ENCODE measurements around the gene CHN2. TPM values are rescaled to one million over a fixed set of nuclear protein-coding genes. Genes with fewer than 3 reads are reported as not detected.

The CHN2 gene
- polyA plus RNA-seq, 1 of the 3 experiments (the other 2 are of a cell fraction), result 0.02 TPM

DNA sequence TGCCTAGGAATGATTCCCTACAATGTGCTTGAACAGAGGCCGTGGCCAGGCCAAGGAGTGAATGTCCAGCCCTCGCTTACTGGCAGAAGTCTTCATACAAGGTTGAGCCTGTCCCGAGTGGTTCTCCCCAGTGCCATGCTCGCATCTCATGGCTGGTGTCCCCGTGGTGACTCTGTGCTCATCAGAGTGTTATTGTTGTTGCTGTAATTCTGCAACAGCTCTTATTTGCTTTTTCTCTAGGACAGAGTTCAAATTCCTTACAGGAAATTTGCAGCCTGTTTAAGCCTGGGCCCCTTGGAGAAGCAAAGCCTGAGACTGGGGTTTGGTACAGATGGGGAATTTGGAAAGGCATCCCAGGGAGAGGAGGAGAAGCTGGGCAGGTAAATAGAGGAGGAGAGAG is 211.3 kb downstream of the CHN2 start:
- Histone ChIP-seq H4K20me1 (ENCODE audit: insufficient read depth) (no peaks in the 10 kb centered on the region), H3K27me3 (ENCODE audit: insufficient read depth) (peaks cover 11% of the 10 kb centered on the region; the same call in 1 of the 2 replicates), H3K79me2 (ENCODE audit: insufficient read depth) (no peaks in the 10 kb centered on the region), H3K9ac (no peak overlapping the region), H3F3A (replicated peaks; ENCODE audit: insufficient read depth) (no peaks in the 10 kb centered on the region), H3K9me3 (no peaks in the 10 kb centered on the region), H3K4me3 (ENCODE audit: low read depth in 2 of 2, low read length in 1 of 2) (no peak overlapping the region), H2AFZ (ENCODE audit: low read depth) (no peak overlapping the region), H3K9me2 (no peaks in the 10 kb centered on the region), H3K4me2 (no peak overlapping the region), H3K4me1 (ENCODE audit: control insufficient read depth in 1 of 2, insufficient read depth in 2 of 2, low read depth in 1 of 2, low read length in 1 of 2) (no peaks in the 10 kb centered on the region; a peak in 1 of 4 replicates), H3K36me3 (replicated peaks in 1 of 2; ENCODE audit: control insufficient read depth in 1 of 2, insufficient read depth in 2 of 2, low read length in 1 of 2) (no peaks in the 10 kb centered on the region), H3K27ac (ENCODE audit: low read depth in 2 of 2, low read length in 1 of 2) (no peak overlapping the region)
- 51% methylated on average over 5 of the region's 5 CpGs for WGBS (ENCODE audit: low lambda C conversion rate)
- CTCF ChIA-PET, result interaction anchor here (0.6 to 9.6 kb wide), 11 partner anchors 8 to 482 kb away, joined by 3 to 372 read pairs (median 4); partner anchors contain the start of gene TRIL
- no peak for DNase-seq
- TF ChIP-seq FOXM1 (IDR thresholded peaks at IDR 0.05; ENCODE audit: low read depth) (no peak), REST (IDR thresholded peaks at IDR 0.05; ENCODE audit: low read depth, low read length) (no peak), POLR2AphosphoS5 (IDR thresholded peaks at IDR 0.05; ENCODE audit: low read depth, low read length) (no peak), NFIC (IDR thresholded peaks at IDR 0.05; ENCODE audit: borderline replicate concordance) (no peak), USF1 (IDR thresholded peaks at IDR 0.05; ENCODE audit: borderline replicate concordance, low read depth) (no peak)
- TF ChIP-seq, protein P1, sequence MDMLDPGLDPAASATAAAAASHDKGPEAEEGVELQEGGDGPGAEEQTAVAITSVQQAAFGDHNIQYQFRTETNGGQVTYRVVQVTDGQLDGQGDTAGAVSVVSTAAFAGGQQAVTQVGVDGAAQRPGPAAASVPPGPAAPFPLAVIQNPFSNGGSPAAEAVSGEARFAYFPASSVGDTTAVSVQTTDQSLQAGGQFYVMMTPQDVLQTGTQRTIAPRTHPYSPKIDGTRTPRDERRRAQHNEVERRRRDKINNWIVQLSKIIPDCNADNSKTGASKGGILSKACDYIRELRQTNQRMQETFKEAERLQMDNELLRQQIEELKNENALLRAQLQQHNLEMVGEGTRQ (IDR thresholded peaks at IDR 0.05; ENCODE audit: borderline replicate concordance, low read depth, low read length), result no peak
- POLR2A ChIA-PET, result no interaction called here

DNA sequence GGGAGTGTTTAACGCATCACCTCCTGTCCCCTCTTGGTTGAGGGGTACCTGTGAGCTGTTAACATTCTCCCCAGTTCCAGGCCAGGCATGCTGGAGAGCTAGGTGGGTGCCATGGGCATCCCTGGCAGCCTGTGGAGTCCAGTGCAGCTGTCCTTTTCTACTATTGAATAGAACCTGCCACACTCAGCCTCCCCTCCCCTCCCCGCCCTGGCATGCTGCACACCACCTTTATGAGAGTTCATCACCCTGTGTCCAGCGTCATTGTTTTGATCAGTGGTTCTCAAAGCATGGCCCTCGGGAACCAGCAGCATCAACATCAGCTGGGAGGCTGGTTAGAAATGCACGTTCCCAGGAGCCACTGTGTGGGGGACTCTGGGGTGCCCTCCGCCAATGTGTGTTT is 211.8 kb downstream of the CHN2 start:
- no peak for DNase-seq
- no peaks in the 10 kb centered on the region for H3F3A ChIP-seq (replicated peaks; ENCODE audit: insufficient read depth)
- peaks cover 9% of the 10 kb centered on the region; the same call in 1 of the 2 replicates for H3K27me3 ChIP-seq (ENCODE audit: insufficient read depth)
- TF ChIP-seq, protein P2, sequence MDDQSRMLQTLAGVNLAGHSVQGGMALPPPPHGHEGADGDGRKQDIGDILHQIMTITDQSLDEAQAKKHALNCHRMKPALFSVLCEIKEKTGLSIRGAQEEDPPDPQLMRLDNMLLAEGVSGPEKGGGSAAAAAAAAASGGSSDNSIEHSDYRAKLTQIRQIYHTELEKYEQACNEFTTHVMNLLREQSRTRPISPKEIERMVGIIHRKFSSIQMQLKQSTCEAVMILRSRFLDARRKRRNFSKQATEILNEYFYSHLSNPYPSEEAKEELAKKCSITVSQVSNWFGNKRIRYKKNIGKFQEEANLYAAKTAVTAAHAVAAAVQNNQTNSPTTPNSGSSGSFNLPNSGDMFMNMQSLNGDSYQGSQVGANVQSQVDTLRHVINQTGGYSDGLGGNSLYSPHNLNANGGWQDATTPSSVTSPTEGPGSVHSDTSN (IDR thresholded peaks at IDR 0.05), result no peak
- TF ChIP-seq NRF1 (IDR thresholded peaks at IDR 0.05; ENCODE audit: low read depth, low read length) (no peak), EP300 (IDR thresholded peaks at IDR 0.05; ENCODE audit: borderline replicate concordance in 1 of 2, low read depth in 1 of 2, low read length in 1 of 2) (no peak), JUND (IDR thresholded peaks at IDR 0.05) (no peak)
- no peaks in the 10 kb centered on the region for H3K79me2 ChIP-seq (ENCODE audit: insufficient read depth)
- ChIA-PET CTCF (interaction anchor here (0.6 to 9.6 kb wide), 10 partner anchors 9 to 483 kb away, joined by 3 to 372 read pairs (median 17); partner anchors contain the start of gene TRIL), POLR2A (no interaction called here)
- 64% methylated on average over 5 of the region's 6 CpGs for WGBS (ENCODE audit: low lambda C conversion rate)
- H3K27ac ChIP-seq (ENCODE audit: low read depth in 2 of 2, low read length in 1 of 2), result no peak overlapping the region
- H3K9ac ChIP-seq, result no peak overlapping the region
- no peaks in the 10 kb centered on the region for H3K36me3 ChIP-seq (replicated peaks in 1 of 2; ENCODE audit: control insufficient read depth in 1 of 2, insufficient read depth in 2 of 2, low read length in 1 of 2)
- H3K9me2 ChIP-seq, result no peaks in the 10 kb centered on the region
- no peaks in the 10 kb centered on the region for H3K9me3 ChIP-seq
- no peak overlapping the region for H3K4me2 ChIP-seq
- H3K4me1 ChIP-seq (ENCODE audit: control insufficient read depth in 1 of 2, insufficient read depth in 2 of 2, low read depth in 1 of 2, low read length in 1 of 2), result no peaks in the 10 kb centered on the region; a peak in 1 of 4 replicates
- no peaks in the 10 kb centered on the region for H4K20me1 ChIP-seq (ENCODE audit: insufficient read depth)
- no peak overlapping the region for H3K4me3 ChIP-seq (ENCODE audit: low read depth in 2 of 2, low read length in 1 of 2)
- H2AFZ ChIP-seq (ENCODE audit: low read depth), result no peak overlapping the region
